B cell (primary cell): ENCODE results near the gene CAMTA1. TPM values are rescaled to one million over a fixed set of nuclear protein-coding genes. Genes with fewer than 3 reads are reported as not detected.

Source experiments
- ATAC-seq: fragments of 200-7000 bp; cut with Tn5 transposase; one replicate; pipeline ENCODE4 v1.10.0; 2021; ENCODE audit warnings: low read depth, mild to moderate bottlenecking, moderate number of reproducible peaks, moderate library complexity
- CTCF ChIA-PET: fragments of 350-600 bp; sonication (Branson Sonifier 250); formaldehyde crosslinking; loops from one replicate; lab custom pipeline; 2021; ENCODE audit warnings: antibody characterized with exemption, inconsistent platforms; lab: Charles Lee
- POLR2A ChIA-PET: fragments of 350-600 bp; sonication (Branson Sonifier 250); formaldehyde crosslinking; loops from one replicate; lab custom pipeline; 2021; ENCODE audit warnings: antibody characterized with exemption; lab: Charles Lee
- DNase-seq: peaks from one replicate; pipeline ENCODE4 v3.0.0; 2013
- H2AFZ ChIP-seq: 2 replicates; pipeline ENCODE4 v1.6.1; 2012; ENCODE audit warnings: mild to moderate bottlenecking, low read depth, low read length; ENCODE audit not compliant: insufficient read depth, poor library complexity, severe bottlenecking
- H3K27ac ChIP-seq, 2 donors: 1 replicate in 1 of 2; 2 replicates in 1 of 2; pipeline ENCODE4 v1.5.1; 2012 to 2013; ENCODE audit warnings: low read length in 2 of 2, mild to moderate bottlenecking in 2 of 2, moderate library complexity in 1 of 2
- H3K27me3 ChIP-seq, 4 experiments: fragments of 200-600 bp in 1 of 4; sonication (generic) in 1 of 4; replicated peaks in 1 of 4; 1 replicate in 2 of 4; 2 replicates in 2 of 4; pipeline versions ENCODE4 v1.6.1 to v1.7.0; 2013 to 2016; ENCODE audit warnings: low read length in 3 of 4, mild to moderate bottlenecking in 2 of 4, mixed read lengths in 1 of 4, moderate library complexity in 1 of 4; ENCODE audit not compliant: insufficient read depth in 4 of 4, control insufficient read depth in 3 of 4; ENCODE audit errors: control extremely low read depth in 1 of 4
- H3K36me3 ChIP-seq, 2 experiments: replicated peaks in 1 of 2; 1 replicate in 1 of 2; 2 replicates in 1 of 2; pipeline versions ENCODE4 v1.6.1 to v1.7.1; 2013; ENCODE audit warnings: low read length in 1 of 2; ENCODE audit not compliant: insufficient read depth in 2 of 2, control insufficient read depth in 1 of 2; ENCODE audit errors: control extremely low read depth in 1 of 2, extremely low read depth in 1 of 2
- H3K4me1 ChIP-seq, 2 donors: fragments of 200-600 bp in 1 of 2; sonication (generic) in 1 of 2; 1 replicate in 1 of 2; 2 replicates in 1 of 2; pipeline versions ENCODE4 v1.5.1 to v1.6.1; 2013 to 2017; ENCODE audit warnings: low read length in 2 of 2; ENCODE audit not compliant: control insufficient read depth in 2 of 2, insufficient read depth in 2 of 2
- H3K4me2 ChIP-seq: replicated peaks from 2 replicates; pipeline ENCODE3; 2012; ENCODE audit warnings: mild to moderate bottlenecking, low read depth, low read length; ENCODE audit not compliant: poor library complexity, severe bottlenecking
- H3K4me3 ChIP-seq, 5 experiments: fragments of 200-600 bp in 1 of 5; sonication (generic) in 1 of 5; 1 replicate in 3 of 5; 2 replicates in 2 of 5; pipeline versions ENCODE4 v1.5.1 to v1.7.0; 2011 to 2016; ENCODE audit warnings: low read length in 4 of 5, mild to moderate bottlenecking in 4 of 5, low read depth in 2 of 5, control low read depth in 1 of 5, moderate library complexity in 1 of 5; ENCODE audit not compliant: insufficient read depth in 1 of 5; ENCODE audit errors: control extremely low read depth in 1 of 5, extremely low read depth in 1 of 5
- H3K79me2 ChIP-seq: fragments of 200-600 bp; sonication (generic); one replicate; pipeline ENCODE4 v1.6.0; 2016; ENCODE audit warnings: low read length; ENCODE audit not compliant: control insufficient read depth, insufficient read depth
- H3K9ac ChIP-seq: fragments of 200-600 bp; sonication (generic); 2 replicates; pipeline ENCODE4 v1.6.1; 2017; ENCODE audit warnings: mild to moderate bottlenecking, low read length, moderate library complexity
- H3K9me3 ChIP-seq, 3 donors: one replicate each; pipeline versions ENCODE4 v1.6.1 to v1.7.1; 2013; ENCODE audit warnings: low read length in 2 of 3; ENCODE audit not compliant: control insufficient read depth in 2 of 3, insufficient read depth in 1 of 3; ENCODE audit errors: control extremely low read depth in 1 of 3
- H4K20me1 ChIP-seq: 2 replicates; pipeline ENCODE4 v1.6.0; 2012; ENCODE audit warnings: mild to moderate bottlenecking, low read length; ENCODE audit not compliant: insufficient read depth, control insufficient read depth, poor library complexity, severe bottlenecking
- H3K27ac Mint-ChIP-seq: one replicate; pipeline ENCODE4 v1.8.0; 2021; ENCODE audit warnings: mixed read lengths
- H3K27me3 Mint-ChIP-seq: one replicate; pipeline ENCODE4 v1.8.0; 2021; ENCODE audit warnings: mixed read lengths
- H3K4me1 Mint-ChIP-seq: one replicate; pipeline ENCODE4 v1.8.0; 2021; ENCODE audit warnings: mixed read lengths
- H3K4me3 Mint-ChIP-seq: one replicate; pipeline ENCODE4 v1.8.0; 2021; ENCODE audit warnings: mixed read lengths
- H3K9me3 Mint-ChIP-seq: one replicate; pipeline ENCODE4 v1.8.0; 2022; ENCODE audit warnings: mixed read lengths; ENCODE audit not compliant: insufficient read depth
- EZH2 ChIP-seq: IDR thresholded peaks from 2 replicates; pipeline ENCODE4 v1.6.1; 2012; ENCODE audit warnings: borderline replicate concordance, low read depth, mild to moderate bottlenecking, moderate library complexity, low read length; ENCODE audit not compliant: insufficient read depth, poor library complexity, severe bottlenecking
- WGBS: methylation state at CpG from one replicate; pipeline ENCODE4 v1.1.5; 2013; ENCODE audit warnings: missing lambda C conversion rate; ENCODE audit not compliant: insufficient coverage; 5-methylcytosine and 5-hydroxymethylcytosine counted together
- intact Hi-C: fragments of 100-400 bp; cut with micrococcal nuclease; formaldehyde crosslinking; loops from one replicate; pipeline ENCODE4 v1.10.0; 2022
- polyA plus RNA-seq: library from polyadenylated mRNA; depleted of rRNA; stranded (reverse); fragments of >200 nt; gene quantifications from 2 replicates; pipeline ENCODE4 v1.2.3, GENCODE V29; 2012
- total RNA-seq, 2 donors: library from RNA; stranded (reverse); fragments of 120-200 nt in 1 of 2; gene quantifications; 1 replicate in 1 of 2; 2 replicates in 1 of 2; pipeline versions ENCODE4 v1.2.3 to v1.2.4, GENCODE V29; 2013 to 2022
- TF ChIP-seq, protein P1 (sequence below): fragments of 200-600 bp; IDR thresholded peaks from one replicate; pipeline ENCODE4 v1.8.0; 2022; ENCODE audit warnings: antibody characterized with exemption, mild to moderate bottlenecking

CAMTA1 gene
- total and polyA plus RNA-seq, 2 donors (not counting 1 experiment from before 2014, with no cell fraction given): 42.2 to 45.7 TPM

DNA sequence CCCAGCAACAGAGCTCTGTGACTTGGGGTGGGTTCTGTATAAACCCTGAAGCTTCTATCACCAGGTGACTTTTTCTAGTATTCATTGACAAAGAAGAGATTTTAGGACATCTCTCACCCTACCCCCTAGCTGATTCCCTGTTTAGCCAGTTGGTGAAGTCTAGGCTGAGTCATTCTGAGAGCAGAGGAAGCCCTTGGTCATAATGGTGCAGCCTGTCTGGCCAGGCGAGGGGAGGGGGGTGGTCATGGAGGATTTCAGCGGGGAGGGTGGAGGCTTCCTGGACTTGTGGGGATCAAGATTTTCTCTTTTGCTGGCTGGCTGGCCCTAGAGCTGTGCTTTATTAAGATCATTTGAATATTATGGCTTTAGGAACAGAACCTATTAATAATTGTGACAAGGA lies 262.6 kb downstream of the CAMTA1 start:
- Histone ChIP-seq H3K4me1 (no peaks in the 10 kb centered on the region), H3K9ac (no peak overlapping the region), H3K4me3 (no peak overlapping the region), H3K9me3 (peaks cover 0 to 3% (median 0%) of the 10 kb centered on the region in 3 donors), H3K36me3 (no peaks in the 10 kb centered on the region), H3K4me2 (no peak overlapping the region), H3K79me2 (no peaks in the 10 kb centered on the region), H3K27me3 (no peaks in the 10 kb centered on the region), H2AFZ (no peak overlapping the region), H3K27ac (no peak overlapping the region), H4K20me1 (no peaks in the 10 kb centered on the region)
- Mint-ChIP-seq H3K27me3 (peaks cover 11% of the 10 kb centered on the region), H3K4me3 (no peak overlapping the region), H3K9me3 (no peaks in the 10 kb centered on the region), H3K27ac (no peak overlapping the region), H3K4me1 (no peaks in the 10 kb centered on the region)
- no peak for TF ChIP-seq EZH2
- TF ChIP-seq, protein P1, sequence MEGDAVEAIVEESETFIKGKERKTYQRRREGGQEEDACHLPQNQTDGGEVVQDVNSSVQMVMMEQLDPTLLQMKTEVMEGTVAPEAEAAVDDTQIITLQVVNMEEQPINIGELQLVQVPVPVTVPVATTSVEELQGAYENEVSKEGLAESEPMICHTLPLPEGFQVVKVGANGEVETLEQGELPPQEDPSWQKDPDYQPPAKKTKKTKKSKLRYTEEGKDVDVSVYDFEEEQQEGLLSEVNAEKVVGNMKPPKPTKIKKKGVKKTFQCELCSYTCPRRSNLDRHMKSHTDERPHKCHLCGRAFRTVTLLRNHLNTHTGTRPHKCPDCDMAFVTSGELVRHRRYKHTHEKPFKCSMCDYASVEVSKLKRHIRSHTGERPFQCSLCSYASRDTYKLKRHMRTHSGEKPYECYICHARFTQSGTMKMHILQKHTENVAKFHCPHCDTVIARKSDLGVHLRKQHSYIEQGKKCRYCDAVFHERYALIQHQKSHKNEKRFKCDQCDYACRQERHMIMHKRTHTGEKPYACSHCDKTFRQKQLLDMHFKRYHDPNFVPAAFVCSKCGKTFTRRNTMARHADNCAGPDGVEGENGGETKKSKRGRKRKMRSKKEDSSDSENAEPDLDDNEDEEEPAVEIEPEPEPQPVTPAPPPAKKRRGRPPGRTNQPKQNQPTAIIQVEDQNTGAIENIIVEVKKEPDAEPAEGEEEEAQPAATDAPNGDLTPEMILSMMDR: no peak
- no peak for DNase-seq
- ChIA-PET POLR2A (no interaction called here), CTCF (no interaction called here)
- intact Hi-C loops: no loop called here
- WGBS: 75% methylated on average over 2 of the region's 2 CpGs
- no peak for ATAC-seq

DNA sequence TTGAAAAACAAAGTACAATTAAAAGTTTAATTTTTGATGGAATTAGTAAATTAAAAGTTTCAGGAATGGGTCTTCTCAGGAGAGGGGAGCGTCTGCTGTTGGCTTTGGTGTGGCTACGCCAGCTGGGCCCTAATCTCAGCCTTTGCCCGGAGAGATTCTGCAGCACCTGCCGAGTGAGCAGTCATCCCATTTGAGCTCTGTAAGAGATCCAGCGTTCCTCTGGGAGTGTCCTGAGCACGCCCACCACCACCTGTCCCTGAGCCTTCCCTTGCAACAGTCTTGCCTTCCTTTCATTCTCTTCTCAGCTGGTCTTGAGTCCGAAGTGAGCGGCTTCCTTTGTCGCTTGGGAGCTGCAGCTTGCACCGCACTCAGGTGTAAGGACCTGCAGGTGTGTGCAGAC lies 263.1 kb downstream of the CAMTA1 start:
- no peak overlapping the region for H2AFZ ChIP-seq
- TF ChIP-seq, protein P1: no peak
- no peak for TF ChIP-seq EZH2
- peaks cover 0 to 3% (median 0%) of the 10 kb centered on the region in 3 donors for H3K9me3 ChIP-seq
- ATAC-seq (no peak), DNase-seq (no peak)
- POLR2A ChIA-PET: no interaction called here
- intact Hi-C loops: no loop called here
- H3K27me3 ChIP-seq: no peaks in the 10 kb centered on the region
- H4K20me1 ChIP-seq: no peaks in the 10 kb centered on the region
- Mint-ChIP-seq H3K4me3 (no peak overlapping the region), H3K27me3 (peaks cover 14% of the 10 kb centered on the region), H3K4me1 (no peaks in the 10 kb centered on the region), H3K9me3 (no peaks in the 10 kb centered on the region), H3K27ac (no peak overlapping the region)
- H3K4me2 ChIP-seq: no peak overlapping the region
- no peaks in the 10 kb centered on the region for H3K36me3 ChIP-seq
- WGBS: 91% methylated on average over 10 of the region's 10 CpGs
- H3K27ac ChIP-seq: no peak overlapping the region
- no peaks in the 10 kb centered on the region for H3K4me1 ChIP-seq
- H3K9ac ChIP-seq: no peak overlapping the region
- CTCF ChIA-PET: no interaction called here
- no peak overlapping the region for H3K4me3 ChIP-seq
- no peaks in the 10 kb centered on the region for H3K79me2 ChIP-seq
